Heart left ventricle (tissue), 16 donors: ENCODE measurements around the gene SRSF6. TPM values are rescaled to one million over a fixed set of nuclear protein-coding genes. Genes with fewer than 3 reads are reported as not detected.

Source experiments
- ATAC-seq, 4 donors: fragments of 200-7000 bp; cut with Tn5 transposase; one replicate each; pipeline ENCODE4 v1.9.1; 2020 to 2022; ENCODE audit warnings: moderate library complexity in 4 of 4, mild to moderate bottlenecking in 3 of 4, moderate number of reproducible peaks in 1 of 4
- DNase-seq, 5 donors: peaks; one replicate each; pipeline ENCODE4 v3.0.0-alpha.2; 2020
- H3K27ac ChIP-seq, 12 donors: fragments of 200-600 bp; sonication (generic) in 4 of 12; one replicate each; pipeline versions ENCODE4 v1.5.0 to v1.8.0; 2016 to 2022; ENCODE audit warnings: mild to moderate bottlenecking in 2 of 12
- H3K27me3 ChIP-seq, 9 donors: fragments of 200-600 bp; sonication (generic) in 2 of 9; one replicate each; pipeline versions ENCODE4 v1.5.1 to v1.8.0; 2016 to 2022; ENCODE audit warnings: mild to moderate bottlenecking in 3 of 9
- H3K36me3 ChIP-seq, 9 donors: fragments of 200-600 bp; sonication (generic) in 2 of 9; one replicate each; pipeline versions ENCODE4 v1.5.0 to v1.8.0; 2018 to 2022; ENCODE audit warnings: mild to moderate bottlenecking in 2 of 9
- H3K4me1 ChIP-seq, 12 donors: fragments of 200-600 bp; sonication (generic) in 4 of 12; one replicate each; pipeline versions ENCODE4 v1.5.0 to v1.8.0; 2016 to 2022; ENCODE audit warnings: mild to moderate bottlenecking in 3 of 12
- H3K4me3 ChIP-seq, 12 donors: fragments of 200-600 bp; sonication (generic) in 4 of 12; one replicate each; pipeline versions ENCODE4 v1.5.0 to v1.8.0; 2017 to 2022; ENCODE audit warnings: mild to moderate bottlenecking in 9 of 12, moderate library complexity in 4 of 12
- H3K9me3 ChIP-seq, 12 donors: fragments of 200-600 bp; sonication (generic) in 4 of 12; one replicate each; pipeline versions ENCODE4 v1.5.0 to v1.8.0; 2016 to 2022; ENCODE audit warnings: mild to moderate bottlenecking in 1 of 12
- POLR2A ChIP-seq, 2 donors: fragments of 450-650 bp; IDR thresholded peaks; one replicate each; pipeline ENCODE4 v1.6.1; 2017; ENCODE audit warnings: antibody characterized with exemption in 2 of 2, mild to moderate bottlenecking in 2 of 2, moderate library complexity in 2 of 2
- WGBS, 4 donors: extraction: QIAGEN DNeasy Blood & Tissue Kit in 2 of 4; methylation state at CpG; one replicate each; pipeline versions ENCODE4 v1.1.5 to v1.1.7; 2013 to 2018; 5-methylcytosine and 5-hydroxymethylcytosine counted together
- intact Hi-C, 10 donors: fragments of 100-400 bp; cut with DNase I; formaldehyde crosslinking; loops; one replicate each; pipeline versions ENCODE4 v1.11.1 to v1.14.2; 2022
- polyA plus RNA-seq, 2 donors: library from polyadenylated mRNA; stranded (reverse); fragments of 200-250 nt; gene quantifications; one replicate each; pipeline ENCODE4 v1.2.3, GENCODE V29; 2013
- total RNA-seq, 9 donors: library from RNA; depleted of rRNA in 2 of 9; stranded (reverse); fragments of >200 nt in 2 of 9; fragmentation: NEBNext Ultra II Directional in 3 of 9; extraction: Animal tissue kit (Norgen Biotek cat#: 25700) in 3 of 9; gene quantifications; one replicate each; pipeline versions ENCODE4 v1.1.0 to v1.2.4, GENCODE V29; 2016 to 2023
- TF ChIP-seq, protein P1 (sequence below), 12 donors: fragments of 200-600 bp; sonication (generic) in 4 of 12; IDR thresholded peaks; one replicate each; pipeline versions ENCODE4 v1.5.0 to v1.8.0; 2018 to 2022; ENCODE audit warnings: antibody characterized with exemption in 12 of 12, mild to moderate bottlenecking in 5 of 12
- donor health status: ischemic (EF 13 %, LVEDD 7.1; RV severe dilation, severe dysfunction).
- donor health status: healthy with polysubstance abuse.
- donor health status: DM: no; HTN: yes; CAD: no.
- donor health status: DM: no; HTN: no; CAD: no.
- donor health status: ischemic (EF 25% LVEDD 6.9; RV normal size, moderate dysfunction).
- donor health status: ischemic (EF 25% LVEDD 5.7; RV mildly dilated, moderate dysfunction).
- donor health status: healthy.
- donor health status: DM: yes; HTN: yes; CAD: no.
- donor health status: ischemic (EF 35%, LVEDD 5.7; RV mildly dilated, moderate dysfunction).
- donor health status: nonischemic (EF 11% LVEDD 7.7; RV severe dilation, severe dysfunction).
- donor health status: DM: yes; HTN: yes; CAD: no.
- donor health status: PGD.
- donor health status: ischemic (EF 29% LVEDD 5.4; RV normal size, mild dysfunction).
- donor health status: nonischemic (EF 23%, LVEDD 6.1; RV moderate dilation, normal function).

Gene SRSF6
- total and polyA plus RNA-seq, 11 donors: 21.0 to 69.7 (median 44.8) TPM

DNA sequence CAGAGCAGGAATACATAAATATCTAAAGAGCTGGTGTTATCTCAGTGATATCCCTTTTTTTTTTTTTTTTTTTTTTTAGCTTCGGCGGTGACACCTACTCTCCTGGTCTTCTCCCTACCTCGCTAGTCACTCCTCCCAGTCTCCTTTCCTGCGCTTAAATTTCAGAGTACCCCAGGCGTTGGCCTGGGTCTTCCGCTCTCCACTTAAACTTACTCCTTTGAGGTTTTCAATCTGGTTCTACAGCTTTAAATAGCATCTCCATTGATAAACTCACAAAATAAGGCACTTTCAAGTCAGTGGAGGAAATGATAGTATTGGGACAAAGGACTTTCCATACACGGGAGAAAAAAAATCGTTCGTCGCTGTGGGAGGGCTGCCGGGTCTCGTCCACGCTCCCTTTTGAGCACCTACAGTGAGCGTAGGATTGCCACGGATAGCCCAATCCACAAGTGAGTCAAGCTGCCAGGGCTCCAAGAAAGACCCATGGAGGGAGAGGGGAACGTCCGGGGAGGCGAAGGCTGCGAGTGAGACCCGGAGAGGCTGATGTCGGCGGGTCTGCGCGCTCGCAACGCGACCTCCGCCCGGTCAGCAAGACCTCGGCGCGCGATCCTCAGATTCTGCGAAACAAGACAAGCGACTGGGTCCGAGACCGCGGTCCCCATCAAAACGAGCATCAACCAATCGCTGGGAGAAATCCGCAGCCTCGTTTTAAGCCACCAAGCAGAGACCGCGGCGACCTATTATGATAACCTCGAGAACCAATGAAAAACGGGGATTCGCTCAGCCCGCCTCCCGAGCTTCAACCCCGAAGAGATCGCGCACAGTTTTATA, 672 bp upstream of the SRSF6 start:
- Histone ChIP-seq H3K4me3 (peak overlapping the region; percentile 66 to 96 (median 89)), H3K4me1 (peaks cover 0 to 30% (median 22%) of the 10 kb centered on the region in 12 donors), H3K27me3 (no peaks in the 10 kb centered on the region), H3K27ac (peak overlapping the region; percentile 97 to 100 (median 100)), H3K36me3 (peaks cover 0 to 32% (median 31%) of the 10 kb centered on the region in 9 donors), H3K9me3 (no peaks in the 10 kb centered on the region)
- TF ChIP-seq, protein P1, sequence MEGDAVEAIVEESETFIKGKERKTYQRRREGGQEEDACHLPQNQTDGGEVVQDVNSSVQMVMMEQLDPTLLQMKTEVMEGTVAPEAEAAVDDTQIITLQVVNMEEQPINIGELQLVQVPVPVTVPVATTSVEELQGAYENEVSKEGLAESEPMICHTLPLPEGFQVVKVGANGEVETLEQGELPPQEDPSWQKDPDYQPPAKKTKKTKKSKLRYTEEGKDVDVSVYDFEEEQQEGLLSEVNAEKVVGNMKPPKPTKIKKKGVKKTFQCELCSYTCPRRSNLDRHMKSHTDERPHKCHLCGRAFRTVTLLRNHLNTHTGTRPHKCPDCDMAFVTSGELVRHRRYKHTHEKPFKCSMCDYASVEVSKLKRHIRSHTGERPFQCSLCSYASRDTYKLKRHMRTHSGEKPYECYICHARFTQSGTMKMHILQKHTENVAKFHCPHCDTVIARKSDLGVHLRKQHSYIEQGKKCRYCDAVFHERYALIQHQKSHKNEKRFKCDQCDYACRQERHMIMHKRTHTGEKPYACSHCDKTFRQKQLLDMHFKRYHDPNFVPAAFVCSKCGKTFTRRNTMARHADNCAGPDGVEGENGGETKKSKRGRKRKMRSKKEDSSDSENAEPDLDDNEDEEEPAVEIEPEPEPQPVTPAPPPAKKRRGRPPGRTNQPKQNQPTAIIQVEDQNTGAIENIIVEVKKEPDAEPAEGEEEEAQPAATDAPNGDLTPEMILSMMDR (IDR thresholded peaks at IDR 0.05): no peak
- TF ChIP-seq POLR2A (IDR thresholded peaks at IDR 0.05): no peak
- 0 to 1% (median 1%) methylated on average over 29 to 53 of the region's 53 CpGs for WGBS, 4 donors
- DNase-seq (peak; percentile 90 to 93 (median 92)), ATAC-seq (peak; percentile 88 to 94 (median 89))
- intact Hi-C loops: loop anchor here in 6 of 10 donors (2.0 to 10.0 kb wide), 7 partner anchors 55 to 168 kb away; partner anchors contain the start of gene IFT52 (in 3 of the 6)

DNA sequence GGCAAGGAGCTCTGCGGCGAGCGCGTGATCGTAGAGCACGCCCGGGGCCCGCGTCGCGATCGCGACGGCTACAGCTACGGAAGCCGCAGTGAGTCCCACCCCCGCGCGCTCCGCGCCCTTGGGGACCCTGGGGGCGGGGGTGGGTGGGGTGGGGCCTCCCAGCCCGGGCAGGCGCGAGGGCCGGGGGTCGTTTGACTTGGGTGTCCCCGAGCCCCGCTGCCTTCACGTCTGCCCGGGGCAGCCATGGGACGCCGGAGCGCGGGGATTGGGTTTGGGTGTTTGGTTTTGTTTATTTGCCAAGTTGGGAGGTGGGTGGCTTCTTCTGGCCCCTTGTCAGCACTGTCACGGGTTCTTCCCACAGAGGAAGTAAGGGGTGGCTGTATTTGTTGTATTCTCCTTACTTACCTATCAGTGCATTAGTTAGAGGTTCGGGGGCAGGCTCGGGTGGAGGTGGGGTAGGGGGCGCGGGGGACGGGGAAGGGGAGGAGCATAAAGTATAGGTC, 777 bp downstream of the SRSF6 start:
- Histone ChIP-seq H3K4me1 (peaks cover 0 to 42% (median 24%) of the 10 kb centered on the region in 12 donors), H3K9me3 (no peaks in the 10 kb centered on the region), H3K27me3 (no peaks in the 10 kb centered on the region), H3K36me3 (peaks cover 0 to 47% (median 46%) of the 10 kb centered on the region in 9 donors), H3K4me3 (peak overlapping the region; percentile 66 to 96 (median 89)), H3K27ac (peak overlapping the region; percentile 97 to 100 (median 100))
- TF ChIP-seq POLR2A (IDR thresholded peaks at IDR 0.05): no peak
- TF ChIP-seq, protein P1 (IDR thresholded peaks at IDR 0.05): no peak
- no peak for DNase-seq
- ATAC-seq: no peak
- intact Hi-C loops: loop anchor here in 5 of 10 donors (5.0 to 10.0 kb wide), 6 partner anchors 54 to 166 kb away; partner anchors contain the start of gene IFT52 (in 2 of the 5)
- 0 to 1% (median 1%) methylated on average over 25 to 41 of the region's 41 CpGs for WGBS, 4 donors

DNA sequence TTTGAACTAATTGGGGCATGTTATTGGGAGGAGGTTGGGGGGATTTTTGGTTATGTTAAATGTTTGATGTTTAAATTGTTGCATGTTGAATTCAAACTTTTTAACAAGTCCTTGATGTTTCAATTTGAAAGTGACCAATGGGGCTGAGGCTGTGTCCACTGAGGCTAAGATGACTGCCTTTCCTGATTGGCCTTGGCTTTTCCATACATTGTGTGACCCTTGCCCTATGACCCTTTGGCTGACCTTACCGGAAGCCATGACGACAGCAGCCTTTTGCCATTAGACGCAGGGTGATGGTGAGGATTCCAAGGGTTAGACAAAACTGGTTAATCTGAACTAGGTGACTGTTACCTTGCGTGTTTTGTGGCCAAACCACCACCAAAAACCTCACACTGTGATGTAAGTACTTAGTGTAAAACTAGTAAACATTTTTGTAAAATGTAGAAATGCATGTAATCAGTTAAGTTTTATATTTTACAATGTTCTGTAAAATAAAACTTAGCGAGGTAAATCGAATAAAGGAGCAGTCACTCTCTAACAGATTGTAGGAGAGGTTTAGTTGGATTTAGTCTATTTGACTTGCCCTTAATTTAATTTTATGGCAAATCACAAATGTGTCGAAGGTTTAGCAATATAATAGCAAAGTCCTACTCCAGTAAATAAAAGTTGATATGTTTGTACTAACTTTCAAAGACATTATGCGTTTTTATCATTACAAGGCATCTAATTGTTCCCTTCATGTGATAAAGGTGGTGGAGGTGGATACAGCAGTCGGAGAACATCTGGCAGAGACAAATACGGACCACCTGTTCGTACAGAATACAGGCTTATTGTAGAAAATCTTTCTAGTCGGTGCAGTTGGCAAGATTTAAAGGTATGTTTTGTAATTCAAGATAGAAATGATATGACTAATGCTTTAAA, 1.6 kb downstream of the SRSF6 start:
- intact Hi-C loops: loop anchor here in 5 of 10 donors (5.0 to 10.0 kb wide), 6 partner anchors 53 to 166 kb away; partner anchors contain the start of gene IFT52 (in 2 of the 5)
- DNase-seq: no peak
- peaks cover 0 to 42% (median 24%) of the 10 kb centered on the region in 12 donors for H3K4me1 ChIP-seq
- peak overlapping the region; percentile 66 to 96 (median 89) for H3K4me3 ChIP-seq
- 61 to 69% (median 64%) methylated on average over 12 of the region's 12 CpGs for WGBS, 4 donors
- peak overlapping the region in 6 of 12 donors; percentile 97 to 100 (median 100) for H3K27ac ChIP-seq
- no peaks in the 10 kb centered on the region for H3K9me3 ChIP-seq
- no peak for TF ChIP-seq POLR2A (IDR thresholded peaks at IDR 0.05)
- TF ChIP-seq, protein P1 (IDR thresholded peaks at IDR 0.05): no peak
- H3K36me3 ChIP-seq: peaks cover 0 to 55% (median 54%) of the 10 kb centered on the region in 9 donors
- no peaks in the 10 kb centered on the region for H3K27me3 ChIP-seq
- ATAC-seq: no peak
